ENCODE results near the gene CCL5. TPM values are rescaled to one million over a fixed set of nuclear protein-coding genes. Genes with fewer than 3 reads are reported as not detected.

The CCL5 gene
- total and polyA plus RNA-seq, 2 experiments from 2014 or later: not detected

GRCh38 chr17:35846055-35846809, 33.9 kb downstream of the CCL5 start (continued):
- TF ChIP-seq ZNF462 (CRISPR knock-in tag; IDR thresholded peaks at IDR 0.05) (no peak), POLR2AphosphoS5 (IDR thresholded peaks at IDR 0.05; ENCODE audit: low read depth) (no peak), NANOG (IDR thresholded peaks at IDR 0.05; ENCODE audit: borderline replicate concordance) (no peak)

- peaks cover 85% of the 10 kb centered on the region for H3K36me3 Mint-ChIP-seq (ENCODE audit: low read depth)
- ATAC-seq: no peak
- peaks cover 24% of the 10 kb centered on the region for H3F3A ChIP-seq (replicated peaks; ENCODE audit: low read depth)
- no peak overlapping the region for H3K27ac ChIP-seq (ENCODE audit: low read depth)
- peaks cover under 1% of the 10 kb centered on the region; the same call in 1 of the 3 replicates for H3K4me1 Mint-ChIP-seq
- no peak overlapping the region for H3K4me2 ChIP-seq
- DNase-seq (ENCODE audit: low spot score): no peak
- H2AFZ ChIP-seq: no peak overlapping the region
- no peak overlapping the region for H3K27ac Mint-ChIP-seq
- H3K27me3 Mint-ChIP-seq (ENCODE audit: insufficient read depth, low read depth, poor library complexity): peaks cover 7% of the 10 kb centered on the region
- H3K4me3 Mint-ChIP-seq: no peak overlapping the region
- H3K9me3 Mint-ChIP-seq: no peaks in the 10 kb centered on the region; the same call in 2 of the 3 replicates
- H3K4me1 ChIP-seq (ENCODE audit: insufficient read depth): no peaks in the 10 kb centered on the region
- H3K4me3 ChIP-seq: no peak overlapping the region
- no peaks in the 10 kb centered on the region for H3K27me3 ChIP-seq (ENCODE audit: insufficient read depth)
- no peaks in the 10 kb centered on the region for H3K9me2 ChIP-seq (ENCODE audit: insufficient read depth)
- H4K20me1 ChIP-seq (replicated peaks; ENCODE audit: insufficient read depth): peaks cover 43% of the 10 kb centered on the region
- H3K79me2 ChIP-seq (replicated peaks; ENCODE audit: insufficient read depth): peaks cover 8% of the 10 kb centered on the region
- H3K36me3 ChIP-seq (ENCODE audit: insufficient read depth): peaks cover 72% of the 10 kb centered on the region
- TF ChIP-seq EZH2phosphoT487 (IDR thresholded peaks at IDR 0.05; ENCODE audit: unreplicated experiment) (no peak), ZNF331 (CRISPR knock-in tag; IDR thresholded peaks at IDR 0.05; ENCODE audit: low read depth) (no peak), POLR2AphosphoS5 (IDR thresholded peaks at IDR 0.05; ENCODE audit: low read depth) (no peak), ZNF114 (CRISPR knock-in tag; IDR thresholded peaks at IDR 0.05) (no peak), ETS1 (IDR thresholded peaks at IDR 0.05) (no peak), CTCF (conservative IDR thresholded peaks at IDR 0.05; ENCODE audit: low read depth in 2 of 2) (no peak), REST (IDR thresholded peaks at IDR 0.05; ENCODE audit: unreplicated experiment) (no peak), EZH2 (IDR thresholded peaks at IDR 0.05; ENCODE audit: low read depth, unreplicated experiment) (no peak)
These were observed 35.6 kb downstream of the CCL5 start for GRCh38 chr17:35844547-35844946.

Data from GM23338 (cell line).